ENCODE results near the gene RGS19. TPM values are rescaled to one million over a fixed set of nuclear protein-coding genes. Genes with fewer than 3 reads are reported as not detected.

RGS19 gene, protein sequence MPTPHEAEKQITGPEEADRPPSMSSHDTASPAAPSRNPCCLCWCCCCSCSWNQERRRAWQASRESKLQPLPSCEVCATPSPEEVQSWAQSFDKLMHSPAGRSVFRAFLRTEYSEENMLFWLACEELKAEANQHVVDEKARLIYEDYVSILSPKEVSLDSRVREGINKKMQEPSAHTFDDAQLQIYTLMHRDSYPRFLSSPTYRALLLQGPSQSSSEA
- total RNA-seq (2022; extraction: Qiagen RNA extraction; ENCODE audit: low read depth), result 17.9 to 32.1 TPM (median 28.1 TPM) in 5 replicates

DNA sequence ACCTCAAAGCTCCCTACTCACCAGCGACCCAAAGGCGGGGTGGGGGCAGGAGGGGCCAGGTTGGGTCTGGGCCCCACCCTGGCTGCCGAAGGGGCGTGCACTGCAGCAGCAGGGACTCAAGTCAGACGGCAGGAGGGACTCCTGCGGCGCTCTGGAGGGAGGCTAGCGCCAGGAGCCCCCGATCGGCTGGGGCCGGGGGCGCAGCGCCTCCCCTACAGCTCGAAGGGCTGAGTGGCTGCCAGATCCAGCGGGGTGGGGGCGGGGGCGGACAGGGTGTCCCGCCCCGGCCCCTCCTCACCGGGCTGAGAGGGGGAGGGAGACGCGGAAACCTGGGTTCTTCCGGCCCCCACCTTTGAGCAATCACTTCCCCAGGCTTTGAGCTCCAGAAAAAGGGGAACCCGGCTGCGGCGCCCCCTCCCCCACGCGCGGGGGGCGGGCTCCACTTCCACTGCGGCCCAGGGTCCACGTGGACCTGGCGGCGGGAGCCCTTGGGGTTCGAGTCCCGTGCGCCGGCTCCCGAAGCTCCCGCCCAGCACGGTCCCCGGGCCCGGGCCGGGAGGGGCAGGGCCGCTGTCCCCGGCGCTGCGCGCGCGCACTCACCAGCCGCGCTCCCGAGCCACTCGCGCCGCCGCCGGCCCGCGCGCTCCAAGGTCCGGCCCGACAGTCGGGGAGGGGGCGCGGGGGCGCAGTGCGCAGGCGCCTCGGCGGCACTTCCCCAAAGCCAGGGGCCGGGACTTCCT, at the start of gene RGS19:
RGS19 (minus strand) TSS at position 246 of the 740 bp plus-strand sequence. CDS start 2,632 bp downstream, outside the sequence.

GRCh38 chr20:64106981-64107735, 27.8 kb upstream of the RGS19 start, which contains the start of gene NPBWR2:
NPBWR2 (minus strand) TSS chr20:64107565; CDS start chr20:64106831, 734 bp downstream.

DNA sequence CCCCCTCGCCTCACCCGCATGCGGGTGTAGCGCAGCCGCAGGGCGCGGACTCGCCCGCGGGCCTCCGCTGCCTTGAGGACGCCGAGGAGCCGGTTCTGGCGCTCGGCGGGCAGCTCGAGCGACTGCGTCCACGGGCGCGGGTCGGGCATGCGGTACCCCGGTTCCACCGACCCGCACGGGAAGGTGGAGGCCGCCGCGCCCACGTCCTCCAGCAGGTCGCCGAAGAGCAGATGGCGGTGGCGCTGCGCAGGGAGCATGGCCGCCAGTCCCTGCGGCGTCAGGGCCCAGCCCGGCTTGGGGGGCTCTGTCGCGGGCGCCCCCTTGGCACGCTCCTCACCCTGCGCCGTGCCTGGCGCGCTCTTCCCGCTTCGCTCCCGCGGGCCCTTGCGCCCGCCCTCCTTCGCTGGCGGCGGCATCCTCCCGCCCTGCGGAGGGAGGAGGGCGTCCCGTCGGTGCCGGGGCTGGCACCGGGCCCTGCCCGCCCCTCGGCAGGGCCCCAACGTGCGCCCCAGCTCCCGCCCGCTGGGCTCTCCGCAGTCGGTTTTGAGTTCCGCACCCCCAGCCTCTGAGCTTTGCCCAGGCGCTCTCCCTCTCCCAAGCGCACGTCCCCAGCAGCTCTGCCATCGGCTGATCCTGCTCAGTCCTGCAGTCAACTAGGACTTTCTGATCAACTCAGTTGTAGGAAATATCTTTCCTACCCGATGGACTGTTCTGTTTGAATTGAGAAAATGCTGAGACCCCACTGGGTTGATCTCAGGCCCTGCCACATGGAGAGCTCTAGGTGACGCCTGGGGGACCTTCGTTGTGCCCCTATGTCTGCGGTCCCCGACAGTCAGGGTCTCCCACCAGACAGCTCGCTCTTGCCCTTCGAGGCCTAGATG, 4.7 kb upstream of the RGS19 start, which contains the start of gene LKAAEAR1:
LKAAEAR1 (minus strand) TSS at position 595 of the 881 bp plus-strand sequence; CDS start at position 416, 179 bp downstream.

DNA sequence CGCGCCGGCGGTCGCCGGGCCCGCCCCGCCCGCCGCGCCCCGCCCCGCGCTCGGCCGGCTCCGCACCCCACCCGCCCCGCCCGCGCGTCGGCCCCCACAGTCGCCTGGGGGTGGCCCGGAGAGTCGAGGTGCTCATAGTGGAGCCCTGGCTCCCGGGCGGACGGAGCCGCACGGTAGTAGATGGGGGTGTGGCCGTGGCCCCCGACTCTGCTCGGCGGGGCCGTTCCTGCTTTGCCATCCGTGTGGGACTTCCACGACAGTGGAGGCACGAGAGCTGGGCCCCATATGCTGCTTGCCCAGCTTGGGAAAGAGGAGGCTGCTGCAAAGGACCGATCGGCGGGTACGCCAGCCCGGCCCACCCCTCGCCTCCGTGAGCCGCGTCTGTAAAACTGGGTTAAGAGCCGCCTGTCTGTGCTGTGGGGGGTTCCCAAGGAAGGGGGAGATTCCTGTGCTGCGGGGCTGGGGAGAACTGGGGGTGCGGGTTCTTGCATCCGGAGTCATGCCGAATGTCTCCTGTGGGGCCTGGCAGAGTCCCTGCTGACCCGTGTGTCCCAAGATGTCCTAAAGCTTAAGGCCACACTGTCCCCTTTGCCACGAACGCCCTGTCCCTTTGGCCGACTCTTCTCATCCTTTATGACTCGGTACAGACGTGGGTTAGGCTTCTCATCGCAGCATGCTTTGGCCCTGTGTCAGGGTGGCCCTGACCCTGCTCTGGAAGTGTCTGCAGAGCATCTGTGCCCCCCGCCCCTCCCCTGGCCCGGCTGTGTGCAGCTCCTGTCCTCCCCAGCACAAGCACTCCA, 895 bp upstream of the RGS19 start, which contains the start of gene OPRL1:
OPRL1 (plus strand) TSS at position 70 of the 800 bp plus-strand sequence. CDS start 12,639 bp downstream, outside the sequence.

DNA sequence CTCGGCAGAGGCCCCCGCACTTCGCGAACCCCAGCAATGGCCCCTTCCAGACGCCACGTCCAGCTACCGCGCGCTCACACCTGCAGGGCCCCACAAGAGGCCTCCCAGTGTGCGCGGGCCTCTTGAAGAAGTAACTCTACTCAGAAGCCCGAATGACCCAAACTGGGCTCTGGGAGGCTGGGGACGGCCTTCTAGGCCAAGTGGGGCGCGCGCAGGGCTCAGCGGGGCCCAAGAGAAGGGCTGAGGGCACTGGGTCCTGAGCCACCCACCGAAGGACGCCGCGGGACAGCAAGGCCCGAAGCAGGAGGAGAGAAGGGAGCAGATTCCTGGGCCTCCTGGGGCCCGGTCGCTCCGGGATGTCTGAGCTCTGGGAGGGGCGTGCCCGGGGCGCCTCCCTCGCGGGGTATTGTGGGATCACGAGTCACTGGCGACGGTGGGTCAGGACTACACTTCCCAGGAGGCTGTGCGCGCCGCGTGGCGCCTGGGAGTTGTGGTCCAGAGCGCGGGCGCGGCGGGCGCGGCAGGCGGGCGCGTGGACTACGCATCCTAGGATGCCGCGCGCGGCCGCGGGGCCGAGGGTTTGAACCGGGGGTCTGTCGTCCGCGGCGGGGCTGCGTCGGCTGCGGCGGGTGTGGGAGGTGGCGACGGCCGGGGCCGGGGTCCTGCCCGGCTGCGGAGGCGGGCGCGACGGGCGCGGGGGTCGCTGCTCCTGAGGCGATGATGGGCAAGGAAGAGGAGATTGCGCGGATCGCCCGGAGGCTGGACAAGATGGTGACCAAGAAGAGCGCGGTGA, 16.5 kb downstream of the RGS19 start, which contains the start of gene TCEA2:
TCEA2 (plus strand) TSS at position 603 of the 793 bp plus-strand sequence; CDS start at position 718, 115 bp downstream.

GRCh38 chr20:64049060-64049877, 30.0 kb downstream of the RGS19 start, which contains the start of gene SOX18:
SOX18 (minus strand) TSS chr20:64049639; CDS start chr20:64049516, 123 bp downstream.

DNA sequence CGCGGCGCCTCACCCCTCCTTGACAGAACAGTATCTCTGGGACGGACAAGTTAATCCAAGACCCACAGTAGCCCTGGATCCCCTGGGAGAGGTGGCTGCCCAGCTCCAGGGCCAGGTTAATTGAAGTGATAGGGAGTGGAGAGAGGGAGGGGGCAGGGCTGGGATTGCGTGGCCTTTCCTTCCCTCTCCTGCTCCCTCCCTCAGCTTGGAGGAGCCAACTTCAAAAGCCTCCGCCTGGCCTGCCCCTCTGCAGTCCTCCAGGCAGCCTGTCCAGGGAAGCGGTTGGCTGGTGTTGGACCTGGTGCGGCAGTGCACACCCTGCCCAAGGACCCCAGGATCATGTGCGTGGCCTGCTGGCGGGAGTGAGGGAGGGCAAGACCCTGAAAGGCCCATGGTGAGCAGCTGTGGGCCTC, 43.4 kb downstream of the RGS19 start, which contains the start of gene C20orf204:
C20orf204 (plus strand) TSS at position 250 of the 413 bp plus-strand sequence; CDS start at position 392, 142 bp downstream.

Other genes starting within 250 kb of the RGS19 start
- gene ZBTB46, start 248.3 kb downstream of the RGS19 start, total RNA-seq (2022; extraction: Qiagen RNA extraction; ENCODE audit: low read depth), result 0.66 to 0.86 TPM (median 0.78 TPM) in 5 replicates
- gene ABHD16B, start 218.0 kb downstream of the RGS19 start, total RNA-seq (2022; extraction: Qiagen RNA extraction; ENCODE audit: low read depth), result not detected in 5 replicates
- gene TPD52L2, start 214.2 kb downstream of the RGS19 start, total RNA-seq (2022; extraction: Qiagen RNA extraction; ENCODE audit: low read depth), result 126 to 136 TPM (median 130 TPM) in 5 replicates
- gene DNAJC5, start 184.4 kb downstream of the RGS19 start, total RNA-seq (2022; extraction: Qiagen RNA extraction; ENCODE audit: low read depth), result 23.7 to 30.3 TPM (median 28.4 TPM) in 5 replicates
- 24.4 to 35.3 TPM (median 32.2 TPM) in 5 replicates for gene UCKL1, start 123.1 kb downstream of the RGS19 start, total RNA-seq (2022; extraction: Qiagen RNA extraction; ENCODE audit: low read depth)
- 9.1 to 12.4 TPM (median 11.8 TPM) in 5 replicates for gene ZNF512B, start 109.6 kb downstream of the RGS19 start, total RNA-seq (2022; extraction: Qiagen RNA extraction; ENCODE audit: low read depth)
- gene SAMD10, start 99.9 kb downstream of the RGS19 start, total RNA-seq (2022; extraction: Qiagen RNA extraction; ENCODE audit: low read depth), result not detected in 5 replicates
- gene PRPF6, start 98.4 kb downstream of the RGS19 start, total RNA-seq (2022; extraction: Qiagen RNA extraction; ENCODE audit: low read depth), result 49.9 to 54.3 TPM (median 53.6 TPM) in 5 replicates
- gene C20orf204, start 43.3 kb downstream of the RGS19 start, total RNA-seq (2022; extraction: Qiagen RNA extraction; ENCODE audit: low read depth), result 0.33 to 0.64 TPM (median 0.57 TPM) in 5 replicates
- gene SOX18, start 29.9 kb downstream of the RGS19 start, total RNA-seq (2022; extraction: Qiagen RNA extraction; ENCODE audit: low read depth), result 1.7 to 2.6 TPM (median 2.2 TPM) in 5 replicates
- 32.3 to 48.6 TPM (median 44.4 TPM) in 5 replicates for gene TCEA2, start 16.3 kb downstream of the RGS19 start, total RNA-seq (2022; extraction: Qiagen RNA extraction; ENCODE audit: low read depth)
- gene OPRL1, start 564 bp upstream of the RGS19 start, total RNA-seq (2022; extraction: Qiagen RNA extraction; ENCODE audit: low read depth), result 0.70 to 0.88 TPM (median 0.75 TPM) in 5 replicates
- gene LKAAEAR1, start 4.9 kb upstream of the RGS19 start, total RNA-seq (2022; extraction: Qiagen RNA extraction; ENCODE audit: low read depth), result 0.95 to 2.2 TPM (median 1.1 TPM) in 5 replicates
- gene NPBWR2, start 28.0 kb upstream of the RGS19 start, total RNA-seq (2022; extraction: Qiagen RNA extraction; ENCODE audit: low read depth), result not detected in 5 replicates
- gene MYT1, start 84.9 kb upstream of the RGS19 start, total RNA-seq (2022; extraction: Qiagen RNA extraction; ENCODE audit: low read depth), result 0.09 to 0.28 TPM (median 0.14 TPM) in 4 of 5 replicates, not detected in the other
- 8.3 to 13.2 TPM (median 11.7 TPM) in 5 replicates for gene PCMTD2, start 176.2 kb upstream of the RGS19 start, total RNA-seq (2022; extraction: Qiagen RNA extraction; ENCODE audit: low read depth)

All from A549 treated with GW870086 at 1 μM for 4 hours (cell line).